GM19238 (cell line): ENCODE data around the gene PCID2.

Source experiments
- DNase-seq: peaks from one replicate; pipeline ENCODE4 v3.0.0; 2011; ENCODE audit warnings: low spot score; ENCODE audit not compliant: insufficient read length

Gene PCID2

DNA sequence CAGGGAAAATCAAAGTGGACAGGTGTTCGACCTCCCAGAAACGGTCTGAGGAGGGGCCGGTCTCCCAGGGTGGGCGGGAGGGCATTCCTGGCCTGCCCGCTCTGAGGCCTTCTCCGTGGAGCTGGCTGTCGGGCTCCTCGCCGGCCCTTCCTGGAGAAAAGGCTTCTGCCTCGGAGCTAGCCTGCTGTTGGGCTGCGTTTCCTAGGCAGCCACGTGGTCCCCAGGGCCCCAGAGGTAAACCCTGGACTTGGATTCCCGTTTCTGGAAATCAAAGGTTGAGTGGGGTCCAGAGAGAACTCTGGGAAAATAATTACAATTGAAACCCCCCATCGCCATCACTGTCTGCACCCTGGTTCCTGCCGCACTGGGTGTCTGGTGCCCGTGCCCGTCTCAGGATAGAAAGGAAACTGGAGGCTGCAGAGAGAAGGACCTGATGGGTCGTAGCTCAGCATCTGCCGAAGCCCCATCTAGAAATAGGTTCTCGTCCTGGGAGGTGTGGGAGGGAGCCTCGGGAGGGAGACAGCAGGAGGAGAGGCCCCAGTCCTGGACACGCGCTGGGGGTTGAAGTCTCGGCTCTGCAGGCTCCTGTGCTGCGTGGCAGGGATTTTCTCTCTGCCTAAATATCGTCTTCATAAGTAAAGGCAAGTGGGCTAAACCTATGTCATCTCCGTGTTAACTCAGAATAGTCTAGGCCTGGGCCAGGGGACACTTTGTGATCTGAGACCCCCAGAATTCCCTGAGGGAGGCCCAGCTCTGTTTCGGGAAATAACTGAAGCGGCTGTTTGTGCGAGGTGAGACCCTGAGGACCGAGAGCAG, 57.7 kb downstream of the PCID2 start:
- DNase-seq: no peak

DNA sequence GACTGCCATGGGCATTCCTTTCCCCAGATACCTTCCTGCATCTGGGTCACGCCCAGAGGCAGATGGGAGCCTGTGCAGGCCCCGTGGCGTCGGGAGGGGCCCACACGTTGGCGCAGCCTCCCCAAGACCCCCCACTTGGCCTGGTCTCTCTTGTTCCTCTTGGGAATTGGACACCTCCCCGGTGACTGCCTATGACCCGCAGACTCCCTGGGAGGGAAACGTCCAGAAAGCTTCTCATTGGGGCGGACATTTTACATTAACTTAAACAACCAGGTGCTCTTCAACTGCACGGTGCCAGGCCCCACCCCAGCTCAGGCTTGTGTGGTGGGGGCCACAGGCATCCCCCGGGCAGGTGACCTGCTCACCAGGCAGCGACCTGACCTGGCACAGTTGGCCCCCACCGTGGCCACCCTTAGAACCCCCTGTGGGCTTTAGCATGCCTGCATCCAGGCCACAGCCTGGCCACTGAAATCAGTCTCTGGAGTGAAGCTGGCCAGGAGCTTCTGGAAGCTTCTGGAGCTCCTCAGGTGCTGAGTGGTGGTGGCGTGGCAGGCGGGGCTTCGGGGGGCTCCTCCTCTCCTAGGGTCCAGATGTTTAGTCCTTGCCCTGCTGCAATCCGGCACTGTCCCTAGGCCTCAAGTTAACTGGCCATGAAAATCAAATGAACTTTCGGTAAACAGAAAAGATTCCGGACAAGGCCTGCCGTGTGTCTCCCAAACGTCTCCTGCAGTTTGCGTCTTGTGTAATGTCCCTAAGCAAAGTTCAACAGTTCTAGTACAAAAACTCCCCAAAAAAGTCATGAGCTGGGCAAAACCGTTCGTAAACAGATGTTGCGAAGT, 58.5 kb downstream of the PCID2 start:
- DNase-seq: no peak

DNA sequence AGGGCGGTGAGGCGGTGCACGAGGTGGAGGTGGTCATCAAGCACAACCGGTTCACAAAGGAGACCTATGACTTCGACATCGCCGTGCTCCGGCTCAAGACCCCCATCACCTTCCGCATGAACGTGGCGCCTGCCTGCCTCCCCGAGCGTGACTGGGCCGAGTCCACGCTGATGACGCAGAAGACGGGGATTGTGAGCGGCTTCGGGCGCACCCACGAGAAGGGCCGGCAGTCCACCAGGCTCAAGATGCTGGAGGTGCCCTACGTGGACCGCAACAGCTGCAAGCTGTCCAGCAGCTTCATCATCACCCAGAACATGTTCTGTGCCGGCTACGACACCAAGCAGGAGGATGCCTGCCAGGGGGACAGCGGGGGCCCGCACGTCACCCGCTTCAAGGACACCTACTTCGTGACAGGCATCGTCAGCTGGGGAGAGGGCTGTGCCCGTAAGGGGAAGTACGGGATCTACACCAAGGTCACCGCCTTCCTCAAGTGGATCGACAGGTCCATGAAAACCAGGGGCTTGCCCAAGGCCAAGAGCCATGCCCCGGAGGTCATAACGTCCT, 59.4 kb downstream of the PCID2 start:
- no peak for DNase-seq

DNA sequence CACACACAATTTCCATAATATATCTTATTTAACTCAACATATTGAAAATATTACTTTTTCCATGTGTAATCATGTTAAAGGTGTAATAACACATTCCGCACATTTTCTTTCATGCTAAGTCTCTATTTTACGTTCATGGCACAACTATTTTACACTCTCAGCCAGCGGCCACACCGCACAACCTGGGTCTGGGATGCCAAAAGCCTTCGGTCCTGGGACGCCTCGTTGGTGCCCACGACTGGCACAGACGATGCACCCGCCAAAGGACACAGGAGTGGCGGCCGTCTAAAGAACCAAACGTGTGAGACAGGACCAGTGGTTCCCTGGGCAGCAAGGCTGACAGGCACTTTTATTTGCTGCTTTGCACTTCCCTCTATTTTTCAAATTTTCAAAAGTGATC, 60.1 kb downstream of the PCID2 start:
- DNase-seq: no peak

DNA sequence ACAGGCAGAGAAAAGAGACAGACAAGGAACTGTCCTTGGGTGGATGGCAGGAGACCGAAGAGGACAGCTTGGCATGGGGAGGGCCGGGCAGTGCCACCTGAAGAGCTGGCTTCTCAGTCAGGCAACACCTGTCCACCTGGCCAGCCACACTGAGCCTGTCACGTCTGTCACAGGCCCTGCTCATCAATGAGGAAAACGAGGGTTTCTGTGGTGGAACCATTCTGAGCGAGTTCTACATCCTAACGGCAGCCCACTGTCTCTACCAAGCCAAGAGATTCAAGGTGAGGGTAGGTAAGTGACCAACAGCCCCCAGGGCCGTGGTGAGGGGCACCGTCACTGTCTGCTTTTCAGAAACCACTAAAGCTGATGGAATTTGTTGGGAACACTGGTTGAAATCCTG, 61.3 kb downstream of the PCID2 start:
- no peak for DNase-seq

DNA sequence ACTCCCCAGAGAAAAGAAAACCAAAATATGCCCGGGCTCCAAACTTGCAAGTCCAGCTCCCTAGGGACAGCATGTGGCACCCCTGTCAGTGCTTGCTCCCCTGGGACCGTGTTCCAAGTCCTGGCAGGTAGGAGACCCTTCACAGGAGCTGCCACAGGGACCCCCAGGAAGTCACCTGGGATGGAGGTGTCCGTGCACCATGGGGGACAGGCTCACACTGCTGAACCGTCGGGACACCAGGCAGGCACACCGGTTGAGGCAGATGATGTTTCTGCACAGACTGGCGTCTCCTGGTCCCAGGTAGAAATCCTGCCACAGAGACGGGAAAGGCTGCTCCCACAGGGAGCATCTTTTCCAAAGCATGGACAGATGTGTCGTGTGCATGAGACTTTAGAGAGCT, 61.7 kb downstream of the PCID2 start:
- no peak for DNase-seq

DNA sequence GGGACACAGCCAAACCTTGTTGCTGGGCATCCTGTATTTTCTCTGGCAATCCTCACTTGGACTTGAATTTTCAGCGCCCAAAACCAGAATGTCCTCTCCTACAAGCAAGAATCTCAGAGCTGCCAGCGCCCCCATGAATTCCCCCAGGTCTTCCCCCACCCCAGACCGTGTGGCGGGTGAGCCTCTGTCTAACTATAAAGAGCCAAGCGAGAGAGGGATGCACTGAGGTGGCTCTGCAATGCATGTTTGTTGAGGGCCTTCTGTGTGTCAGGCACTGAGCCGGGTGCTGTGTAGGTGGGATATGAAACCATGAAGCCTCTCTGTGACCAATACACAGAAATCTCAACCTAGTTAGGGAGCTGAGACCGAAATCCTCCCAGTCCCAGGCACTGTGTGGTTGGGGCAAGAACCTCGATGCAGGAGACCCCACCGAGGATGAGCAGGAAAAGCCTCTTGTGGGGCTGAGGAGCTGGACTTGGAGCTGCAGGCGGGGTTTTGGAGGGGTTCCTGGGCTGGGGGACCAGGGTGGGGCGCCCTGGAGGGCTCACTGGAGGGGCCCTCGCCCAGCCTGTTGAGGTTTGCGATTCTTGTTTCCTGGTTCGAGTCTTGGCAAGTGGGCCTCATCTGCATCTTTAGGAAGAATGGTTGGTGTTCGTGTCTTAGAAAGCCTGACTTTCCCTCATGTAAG, 62.4 kb downstream of the PCID2 start:
- no peak for DNase-seq

DNA sequence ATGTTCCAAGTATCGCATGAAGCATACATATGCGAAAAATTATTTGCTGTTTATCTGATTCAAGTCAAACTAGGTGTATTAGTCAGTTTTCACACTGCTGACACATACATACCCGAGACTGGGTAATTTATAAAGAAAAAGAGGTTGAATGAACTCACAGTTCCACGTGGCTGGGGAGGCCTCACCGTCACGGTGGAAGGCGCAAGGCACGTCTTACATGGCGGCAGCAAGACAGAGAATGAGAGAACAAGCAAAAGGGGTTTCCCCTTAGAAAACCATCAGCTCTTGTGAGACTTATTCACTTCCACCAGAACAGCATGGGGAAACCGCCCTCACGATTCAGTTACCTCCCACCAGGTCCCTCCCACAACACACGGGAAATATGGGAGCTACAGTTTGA, 63.0 kb downstream of the PCID2 start:
- no peak for DNase-seq

DNA sequence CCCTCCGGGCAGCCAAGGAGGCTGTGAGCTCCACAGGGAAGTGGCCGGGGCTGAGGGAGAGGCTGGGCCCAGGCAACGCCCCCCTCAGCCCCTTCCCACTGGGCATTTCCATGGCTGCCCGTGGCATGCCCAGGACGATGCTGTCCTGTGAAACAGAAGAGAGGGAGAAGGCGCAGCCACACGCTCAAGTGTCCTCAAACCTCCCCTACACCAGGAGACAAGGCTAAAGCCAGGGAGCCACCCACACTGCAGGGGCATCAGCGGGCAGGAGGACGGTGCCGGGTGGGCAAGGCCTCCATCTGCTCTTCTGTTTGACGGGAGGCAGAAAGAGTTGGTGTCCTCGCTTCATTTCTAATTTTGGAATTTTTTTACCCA, 64.2 kb downstream of the PCID2 start:
- no peak for DNase-seq

DNA sequence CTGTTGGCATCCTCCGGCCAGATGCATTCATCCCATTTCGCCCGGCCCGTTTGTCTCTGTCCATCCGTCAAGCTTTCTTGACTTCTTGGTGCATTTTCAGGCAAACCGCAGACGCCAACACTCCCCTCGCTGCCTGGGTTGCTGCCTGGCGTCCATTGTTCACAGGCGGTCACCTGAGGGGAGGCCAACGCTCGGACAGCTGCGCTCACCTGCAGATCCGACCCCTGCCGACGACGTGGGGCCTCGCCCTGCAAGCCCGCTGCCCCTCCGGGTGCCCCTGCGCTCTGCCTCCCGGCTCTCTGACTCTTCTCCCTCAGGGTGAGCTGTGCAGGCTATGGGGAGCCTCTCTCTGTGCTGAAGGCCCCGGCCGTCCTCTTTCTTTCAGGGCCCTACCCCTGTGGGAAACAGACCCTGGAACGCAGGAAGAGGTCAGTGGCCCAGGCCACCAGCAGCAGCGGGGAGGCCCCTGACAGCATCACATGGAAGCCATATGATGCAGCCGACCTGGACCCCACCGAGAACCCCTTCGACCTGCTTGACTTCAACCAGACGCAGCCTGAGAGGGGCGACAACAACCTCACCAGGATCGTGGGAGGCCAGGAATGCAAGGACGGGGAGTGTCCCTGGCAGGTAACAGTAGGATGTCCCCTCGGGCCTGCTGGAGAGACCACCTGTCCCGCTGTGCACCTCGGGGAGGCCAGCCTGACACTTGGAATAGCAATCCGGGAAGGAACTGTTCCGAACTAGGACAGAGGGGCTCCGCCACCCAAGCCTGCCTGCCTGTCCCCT, 64.8 kb downstream of the PCID2 start:
- no peak for DNase-seq

DNA sequence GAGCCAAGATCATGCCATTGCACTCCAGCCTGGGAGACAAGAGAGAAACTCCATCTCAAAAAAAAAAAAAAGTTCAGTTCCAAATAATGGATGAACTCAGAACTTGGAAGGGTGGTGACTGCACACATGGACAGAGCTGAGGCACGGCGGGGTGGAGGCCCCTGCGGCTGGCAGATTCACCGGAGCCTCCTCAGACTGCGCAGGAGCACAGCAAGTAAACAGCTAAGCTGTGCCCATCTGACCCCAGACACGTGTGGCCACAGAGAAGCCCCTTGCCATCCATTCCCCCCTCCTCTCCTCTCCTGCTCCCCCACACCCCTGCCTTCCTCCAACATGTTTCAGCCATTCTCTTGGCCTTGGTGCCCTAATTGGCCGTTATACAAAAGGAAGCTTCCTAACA, 65.6 kb downstream of the PCID2 start:
- DNase-seq: no peak

DNA sequence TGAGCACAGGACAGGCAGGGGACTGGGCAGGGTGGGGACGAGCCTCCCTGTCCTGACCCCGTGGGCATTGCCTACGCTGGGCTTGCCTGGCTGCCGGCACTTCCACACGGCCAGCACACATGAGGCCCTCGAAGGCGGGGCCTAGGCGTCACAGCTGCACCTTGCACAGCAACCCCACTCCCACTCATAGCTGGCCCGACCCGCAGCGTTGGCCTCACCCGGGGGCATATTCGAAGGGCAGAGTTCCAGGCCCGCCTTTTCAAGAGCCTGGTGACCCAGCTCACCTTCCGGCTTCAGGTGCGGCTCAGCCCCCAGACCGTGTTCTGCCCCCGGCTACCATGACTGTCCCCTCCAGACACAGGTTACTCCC, 66.9 kb downstream of the PCID2 start:
- no peak for DNase-seq

DNA sequence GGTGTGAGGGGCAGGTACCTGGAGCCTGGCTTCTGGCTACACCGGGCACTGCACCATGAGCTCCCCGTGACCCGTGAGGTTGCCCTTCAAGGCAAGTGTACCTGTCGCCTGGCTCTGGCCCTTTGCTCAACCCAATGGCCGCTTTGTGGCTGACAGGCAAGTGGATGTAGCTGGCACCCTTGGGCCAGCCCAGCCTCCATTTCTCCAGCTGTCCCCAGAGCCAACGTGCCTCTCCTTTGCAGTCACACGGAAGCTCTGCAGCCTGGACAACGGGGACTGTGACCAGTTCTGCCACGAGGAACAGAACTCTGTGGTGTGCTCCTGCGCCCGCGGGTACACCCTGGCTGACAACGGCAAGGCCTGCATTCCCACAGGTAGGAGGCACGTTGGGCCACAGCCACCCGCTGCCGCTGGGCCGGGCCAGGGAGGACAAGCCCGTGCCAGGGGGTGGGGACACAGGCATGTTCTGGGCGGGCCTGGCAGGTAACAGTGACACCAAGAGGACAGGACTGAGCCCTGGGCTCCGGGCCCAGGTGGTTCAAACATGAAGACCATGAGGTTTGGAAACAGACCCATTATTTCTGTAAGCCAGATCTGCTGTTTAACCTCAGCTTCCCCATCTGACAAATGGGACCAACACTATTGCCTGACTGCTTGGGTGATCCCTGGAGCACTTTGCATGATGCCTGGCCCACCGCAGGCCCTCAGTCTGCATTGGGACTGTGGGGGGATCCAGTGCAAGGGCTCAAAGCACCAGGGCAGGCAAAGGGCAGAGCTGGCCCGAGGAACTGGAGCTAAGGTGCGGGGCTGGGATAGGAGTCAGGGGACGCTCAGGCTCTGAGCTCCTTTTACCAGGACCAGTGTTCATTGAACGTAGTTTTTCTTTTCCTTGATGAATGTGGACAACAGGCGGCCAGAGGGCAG, 67.5 kb downstream of the PCID2 start:
- no peak for DNase-seq

DNA sequence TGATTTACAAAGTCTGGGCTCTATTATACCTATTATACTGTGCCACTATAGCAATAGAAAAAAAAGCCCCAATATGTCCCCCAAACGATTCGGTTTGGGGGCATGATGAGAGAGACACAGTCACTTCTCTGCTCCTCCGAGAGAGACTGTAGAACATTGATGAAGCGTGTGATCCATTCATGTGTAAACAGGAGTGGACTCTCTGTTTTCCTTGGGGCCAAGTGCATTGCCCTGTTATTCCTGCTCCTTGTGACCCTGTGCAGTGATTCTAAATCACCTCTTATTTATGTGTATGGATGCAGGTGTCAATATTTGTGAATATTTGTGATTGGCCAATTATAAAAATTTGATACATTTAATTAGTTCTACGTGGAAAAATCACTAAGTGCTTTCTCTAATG, 68.9 kb downstream of the PCID2 start:
- no peak for DNase-seq

DNA sequence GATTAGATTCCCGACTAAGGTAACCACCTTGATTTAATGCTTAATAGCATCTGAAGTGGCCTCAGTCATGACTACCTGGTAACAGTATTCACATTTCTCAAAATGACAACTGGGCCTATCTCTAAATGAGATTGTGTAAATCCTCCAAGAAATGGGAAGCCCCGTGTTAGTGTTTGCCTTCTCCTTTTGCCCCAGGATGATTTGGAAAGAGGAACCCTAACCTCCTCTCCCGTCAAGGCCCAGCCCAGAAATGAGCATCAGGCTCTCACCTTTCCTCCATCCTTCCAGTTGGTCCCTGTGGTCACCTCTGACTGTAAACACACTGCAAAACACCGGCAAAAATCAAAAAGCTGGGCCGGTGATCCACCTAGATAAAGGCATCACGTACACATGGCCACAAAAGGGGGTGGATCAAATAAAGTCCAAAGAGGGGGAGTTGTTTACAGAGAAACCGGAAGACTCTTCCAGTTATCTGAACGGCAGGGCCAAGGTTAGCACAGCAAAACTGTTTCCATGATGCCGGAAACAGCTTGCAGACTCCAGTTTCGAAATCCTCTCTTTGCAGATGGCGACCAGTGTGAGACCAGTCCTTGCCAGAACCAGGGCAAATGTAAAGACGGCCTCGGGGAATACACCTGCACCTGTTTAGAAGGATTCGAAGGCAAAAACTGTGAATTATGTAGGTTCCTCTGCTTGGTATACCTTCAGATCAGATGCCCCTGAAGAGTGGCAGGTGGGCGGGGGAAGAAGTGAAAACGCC, 69.5 kb downstream of the PCID2 start:
- DNase-seq: no peak

DNA sequence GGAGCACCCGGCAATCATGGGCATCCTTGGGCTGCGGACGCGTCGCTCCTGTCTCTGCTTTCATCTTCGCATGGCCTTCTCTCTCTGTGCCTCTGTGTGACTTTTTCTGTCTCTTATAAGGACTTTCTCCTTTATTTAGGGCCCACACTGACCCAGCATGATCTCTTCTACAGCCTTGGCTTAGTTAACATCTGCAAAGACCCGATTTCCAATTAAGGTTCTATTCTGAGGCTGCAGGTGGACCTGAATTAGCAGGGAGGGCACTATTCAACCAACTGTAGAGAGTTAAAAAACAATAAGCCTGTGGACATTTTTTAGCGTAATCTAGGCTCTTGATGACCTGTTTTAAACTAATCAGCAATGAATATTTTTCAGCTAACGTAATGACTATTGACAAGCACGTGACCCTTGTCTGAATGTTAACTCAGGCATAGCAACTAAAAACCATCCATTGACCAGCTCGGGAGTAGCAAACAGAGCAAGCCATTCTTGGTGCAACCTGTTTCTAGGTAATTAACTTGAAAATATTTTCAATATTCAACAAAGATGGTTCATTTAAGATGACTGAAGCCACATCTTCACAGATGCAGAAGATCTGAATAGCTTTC, 70.7 kb downstream of the PCID2 start:
- DNase-seq: no peak

DNA sequence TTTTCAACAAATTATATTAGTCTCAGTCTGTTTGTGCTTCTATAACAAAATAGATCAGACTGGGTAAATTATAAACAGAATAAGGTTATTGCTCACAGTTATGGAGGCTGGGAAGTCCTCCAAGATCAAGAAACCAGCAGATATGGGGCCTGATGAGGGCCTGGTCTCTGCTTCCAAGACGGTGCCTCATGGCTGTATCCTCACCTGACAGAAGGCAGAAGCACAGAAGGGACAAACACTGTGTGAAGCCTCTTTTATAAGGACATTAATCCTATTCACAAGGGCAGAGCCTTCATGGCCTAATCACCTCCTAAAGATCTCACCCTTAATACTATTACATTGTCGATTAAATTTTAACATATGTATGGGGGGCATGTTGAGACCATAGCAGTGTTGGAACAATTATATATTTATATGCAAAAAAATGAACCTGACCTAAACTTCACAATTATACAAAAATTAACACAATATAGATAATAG, 73.1 kb downstream of the PCID2 start:
- DNase-seq: no peak

DNA sequence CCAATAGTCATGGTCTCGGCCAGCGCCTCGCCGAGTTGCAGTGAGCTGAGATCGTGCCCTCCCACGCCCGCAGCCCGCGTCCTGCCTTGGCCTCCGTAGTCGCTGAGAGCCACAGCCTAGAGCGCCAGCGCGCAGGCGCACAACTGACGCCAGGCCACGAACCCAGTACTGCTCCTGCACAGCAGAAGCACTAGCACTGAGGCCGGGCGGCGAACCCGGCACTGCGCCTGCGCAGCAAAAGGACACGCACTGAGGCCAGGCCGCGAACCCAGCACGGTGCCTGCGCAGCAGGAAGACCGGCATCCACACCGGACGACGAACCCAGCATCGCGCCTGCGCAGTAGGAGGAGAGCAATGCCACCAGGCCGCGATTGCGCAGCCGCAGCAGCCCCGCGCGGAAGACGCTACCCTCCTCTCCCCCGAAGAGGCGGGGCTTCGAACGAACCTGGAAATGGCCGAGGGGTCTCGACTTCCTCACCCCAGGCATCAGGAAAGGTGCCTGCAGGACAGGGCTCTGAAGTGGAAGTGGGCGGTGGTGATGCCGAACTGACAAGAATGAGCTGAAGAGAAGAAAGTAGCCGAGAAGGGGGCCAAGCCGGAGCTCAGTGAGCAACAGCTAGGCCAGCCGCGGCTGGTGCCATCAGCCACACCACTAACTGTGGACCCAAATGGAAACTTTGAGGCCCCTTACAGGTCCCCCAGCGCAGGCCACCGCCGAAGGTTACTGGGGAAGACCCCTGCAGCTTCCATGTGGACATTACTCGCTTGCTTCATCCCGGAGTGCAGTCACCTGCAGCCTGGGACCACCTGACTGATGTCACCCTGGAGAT, 78.3 kb downstream of the PCID2 start:
- no peak for DNase-seq
